HCT116 (cell line): ENCODE data around the gene COMMD10. TPM values are rescaled to one million over a fixed set of nuclear protein-coding genes. Genes with fewer than 3 reads are reported as not detected.

Experiments used
- ATAC-seq: fragments of 200-7000 bp; cut with Tn5 transposase; 2 replicates; pipeline ENCODE4 v1.9.1; 2020; ENCODE audit warnings: mild to moderate bottlenecking, moderate library complexity
- BruUV-seq: library from RNA; stranded (reverse); fragments of 400-500 nt; replicated peaks from 2 replicates; lab custom pipeline; 2021; lab: Mats Ljungman, UMichigan
- CTCF ChIA-PET: fragments of 300-600 bp; sonication (Branson Sonifier 250); formaldehyde crosslinking; loops from one replicate; lab custom pipeline; 2021; ENCODE audit warnings: antibody characterized with exemption; lab: Charles Lee
- POLR2A ChIA-PET: fragments of 300-600, 350-600 bp; sonication (Branson Sonifier 250); formaldehyde crosslinking; loops from one replicate; lab custom pipeline; 2021; ENCODE audit warnings: antibody characterized with exemption; lab: Charles Lee
- RAD21 ChIA-PET, 2 experiments: fragments of 300-600 bp; sonication (Branson Sonifier 250); formaldehyde crosslinking; loops; one replicate each; lab custom pipeline; 2023; ENCODE audit warnings: low total read pairs in 2 of 2; ENCODE audit not compliant: uncharacterized antibody in 2 of 2, unreplicated experiment in 2 of 2, low non-redundant PET in 1 of 2; lab: Charles Lee
- DNase-seq: peaks from one replicate; pipeline ENCODE4 v3.0.0-alpha.2; 2010; ENCODE audit warnings: low read depth, low spot score
- H2AFZ ChIP-seq: fragments of 200-600 bp; shearing (Covaris generic), sonication (generic); 2 replicates; pipeline ENCODE4 v1.6.1; 2017; ENCODE audit warnings: low read depth, mixed run types, mixed read lengths, antibody characterized with exemption, low read length; ENCODE audit not compliant: poor library complexity, severe bottlenecking
- H3K27ac ChIP-seq: 2 replicates; pipeline ENCODE4 v1.5.1; 2012; ENCODE audit warnings: low read depth, low read length
- H3K27me3 ChIP-seq: fragments of 200-600 bp; sonication (generic); 2 replicates; pipeline ENCODE4 v1.6.1; 2016; ENCODE audit warnings: mixed run types, low read length, mixed read lengths; ENCODE audit not compliant: insufficient read depth
- H3K36me3 ChIP-seq, 2 experiments: fragments of 200-500 bp in 1 of 2; fragments of 200-600 bp in 1 of 2; sonication (Bioruptor generic) in 1 of 2; sonication (generic) in 1 of 2; 2 replicates each; pipeline versions ENCODE4 v1.5.1 to v1.6.1; 2014 to 2016; ENCODE audit warnings: low read length in 2 of 2, inconsistent platforms in 1 of 2, mixed read lengths in 1 of 2, mixed run types in 1 of 2; ENCODE audit not compliant: insufficient read depth in 2 of 2, control insufficient read depth in 1 of 2
- H3K4me1 ChIP-seq, 2 experiments: fragments of 200-600 bp in 1 of 2; sonication (generic) in 1 of 2; 2 replicates each; pipeline versions ENCODE4 v1.5.1 to v1.6.1; 2012 to 2017; ENCODE audit warnings: low read length in 2 of 2, inconsistent platforms in 1 of 2, mild to moderate bottlenecking in 1 of 2, mixed read lengths in 1 of 2, mixed run types in 1 of 2, moderate library complexity in 1 of 2; ENCODE audit not compliant: insufficient read depth in 2 of 2, control insufficient read depth in 1 of 2
- H3K4me2 ChIP-seq: fragments of 200-600 bp; sonication (generic); 2 replicates; pipeline ENCODE4 v1.6.1; 2017; ENCODE audit warnings: mixed run types, low read length, mixed read lengths
- H3K4me3 ChIP-seq, 2 experiments: fragments of 200-600 bp in 1 of 2; sonication (generic) in 1 of 2; replicated peaks in 1 of 2; 2 replicates each; pipeline ENCODE4 v1.5.1; 2011 to 2016; ENCODE audit warnings: low read length in 2 of 2, control low read depth in 1 of 2, low read depth in 1 of 2, mild to moderate bottlenecking in 1 of 2, mixed read lengths in 1 of 2, mixed run types in 1 of 2
- H3K79me2 ChIP-seq: fragments of 200-600 bp; sonication (generic); 2 replicates; pipeline ENCODE4 v1.6.1; 2017; ENCODE audit warnings: mild to moderate bottlenecking, mixed run types, low read length, moderate library complexity, mixed read lengths; ENCODE audit not compliant: insufficient read depth
- H3K9ac ChIP-seq: fragments of 200-600 bp; sonication (generic); 2 replicates; pipeline ENCODE4 v1.6.1; 2016; ENCODE audit warnings: low read length, mixed read lengths
- H3K9me2 ChIP-seq: fragments of 200-600 bp; sonication (generic), shearing (Covaris generic); 2 replicates; pipeline ENCODE4 v1.6.1; 2017; ENCODE audit warnings: mixed run types, mild to moderate bottlenecking, moderate library complexity; ENCODE audit not compliant: insufficient read depth
- H3K9me3 ChIP-seq, 2 experiments: fragments of 200-500 bp in 1 of 2; fragments of 200-600 bp in 1 of 2; sonication (Bioruptor generic) in 1 of 2; sonication (generic) in 1 of 2; 2 replicates each; pipeline ENCODE4 v1.6.1; 2014 to 2017; ENCODE audit warnings: low read length in 2 of 2, mixed read lengths in 2 of 2, inconsistent platforms in 1 of 2, low read depth in 1 of 2, mild to moderate bottlenecking in 1 of 2, mixed run types in 1 of 2, moderate library complexity in 1 of 2; ENCODE audit not compliant: control insufficient read depth in 1 of 2, insufficient read depth in 1 of 2
- H4K20me1 ChIP-seq: fragments of 200-600 bp; sonication (generic), shearing (Covaris generic); 2 replicates; pipeline ENCODE4 v1.6.1; 2017; ENCODE audit warnings: mixed run types, mild to moderate bottlenecking, moderate library complexity; ENCODE audit not compliant: insufficient read depth
- ATF3 ChIP-seq: IDR thresholded peaks from 2 replicates; pipeline ENCODE4 v1.6.1; 2012
- CBX3 ChIP-seq: IDR thresholded peaks from 2 replicates; pipeline ENCODE4 v1.6.1; 2012; ENCODE audit warnings: low read depth
- ELF1 ChIP-seq: IDR thresholded peaks from 2 replicates; pipeline ENCODE4 v1.6.1; 2012; ENCODE audit warnings: low read depth, borderline replicate concordance
- FOSL1 ChIP-seq: IDR thresholded peaks from 2 replicates; pipeline ENCODE4 v1.6.1; 2012; ENCODE audit warnings: low read depth
- JUND ChIP-seq: IDR thresholded peaks from 2 replicates; pipeline ENCODE4 v1.6.1; 2012
- POLR2A ChIP-seq: IDR thresholded peaks from 2 replicates; pipeline ENCODE4 v1.7.0; 2011; ENCODE audit warnings: borderline replicate concordance; ENCODE audit not compliant: insufficient read depth, insufficient read length; ENCODE audit errors: extremely low read depth
- POLR2AphosphoS5 ChIP-seq: IDR thresholded peaks from 2 replicates; pipeline ENCODE4 v1.6.1; 2011; ENCODE audit warnings: mild to moderate bottlenecking, low read depth, low read length, moderate library complexity
- RAD21 ChIP-seq: IDR thresholded peaks from 2 replicates; pipeline ENCODE4 v1.6.1; 2012; ENCODE audit warnings: low read depth, mild to moderate bottlenecking
- SP1 ChIP-seq: IDR thresholded peaks from 2 replicates; pipeline ENCODE4 v1.6.1; 2012; ENCODE audit warnings: low read depth
- TCF7L2 ChIP-seq: IDR thresholded peaks from 2 replicates; pipeline ENCODE4 v1.7.0; 2011; ENCODE audit warnings: borderline replicate concordance, inconsistent platforms; ENCODE audit not compliant: insufficient read depth, insufficient read length; ENCODE audit errors: extremely low read depth
- ZFX ChIP-seq: fragments of 450-650 bp; IDR thresholded peaks from 2 replicates; pipeline ENCODE4 v1.6.1; 2017
- intact Hi-C: fragments of 100-400 bp; cut with micrococcal nuclease; formaldehyde crosslinking; loops from 2 replicates; pipeline ENCODE4 v1.10.0; 2022
- total RNA-seq: library from RNA; stranded (reverse); gene quantifications from one replicate; pipeline ENCODE4 v1.2.1, GENCODE V29; 2021; ENCODE audit not compliant: unreplicated experiment
- TF ChIP-seq, protein P1 (sequence below): IDR thresholded peaks from 2 replicates; pipeline ENCODE4 v1.6.1; 2012
- TF ChIP-seq, protein P2 (sequence below): IDR thresholded peaks from 2 replicates; pipeline ENCODE4 v1.6.1; 2012; ENCODE audit warnings: low read depth
- TF ChIP-seq, protein P3 (sequence below), 3 experiments: fragments of 200-600 bp in 1 of 3; sonication (generic) in 1 of 3; IDR thresholded peaks in 2 of 3; conservative IDR thresholded peaks in 1 of 3; 2 replicates each; pipeline ENCODE4 v1.5.1; 2012 to 2017; ENCODE audit warnings: low read depth in 2 of 3, low read length in 2 of 3, antibody characterized with exemption in 1 of 3, borderline replicate concordance in 1 of 3, control low read depth in 1 of 3, mild to moderate bottlenecking in 1 of 3, mixed read lengths in 1 of 3, mixed run types in 1 of 3, moderate library complexity in 1 of 3; ENCODE audit not compliant: insufficient read depth in 1 of 3
- TF ChIP-seq, protein P4 (sequence below): IDR thresholded peaks from 2 replicates; pipeline ENCODE4 v1.6.1; 2011; ENCODE audit warnings: mild to moderate bottlenecking, low read length, moderate library complexity; ENCODE audit not compliant: insufficient replicate concordance; ENCODE audit errors: extremely low read depth

The COMMD10 gene
- total RNA-seq, 1 experiment from 2014 or later: 35.3 TPM

DNA sequence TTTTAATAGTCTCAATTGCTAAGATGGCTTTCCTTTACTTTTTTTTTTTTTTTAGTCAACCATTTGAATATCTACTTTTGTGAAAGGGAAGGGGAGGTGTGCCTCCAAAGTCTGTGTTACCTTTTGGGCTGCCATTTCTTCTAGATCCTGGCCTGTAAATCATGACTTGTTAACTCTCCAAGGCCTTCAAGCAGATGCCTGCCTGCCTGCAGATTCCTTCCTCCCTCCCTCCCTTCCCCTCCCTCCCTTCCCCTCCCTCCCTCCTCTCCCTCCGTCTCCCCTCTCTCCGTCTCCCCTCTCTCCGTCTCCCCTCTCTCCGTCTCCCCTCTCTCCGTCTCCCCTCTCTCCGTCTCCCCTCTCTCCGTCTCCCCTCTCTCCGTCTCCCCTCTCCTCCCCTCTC is 73.1 kb downstream of the COMMD10 start:
- Histone ChIP-seq H3K27me3 (no peaks in the 10 kb centered on the region), H3K9me2 (no peaks in the 10 kb centered on the region), H3K9me3 (no peaks in the 10 kb centered on the region), H4K20me1 (no peaks in the 10 kb centered on the region), H3K4me3 (no peak overlapping the region), H3K79me2 (no peaks in the 10 kb centered on the region), H3K36me3 (no peaks in the 10 kb centered on the region), H3K27ac (no peak overlapping the region), H3K9ac (no peak overlapping the region), H3K4me2 (no peak overlapping the region), H3K4me1 (no peaks in the 10 kb centered on the region), H2AFZ (no peak overlapping the region)
- CTCF ChIA-PET: no interaction called here
- DNase-seq: no peak
- RAD21 ChIA-PET: no interaction called here
- no peak for ATAC-seq
- no TSS peak for BruUV-seq
- POLR2A ChIA-PET: no interaction called here
- no peak for TF ChIP-seq TCF7L2
- TF ChIP-seq CBX3: no peak
- TF ChIP-seq, protein P1, sequence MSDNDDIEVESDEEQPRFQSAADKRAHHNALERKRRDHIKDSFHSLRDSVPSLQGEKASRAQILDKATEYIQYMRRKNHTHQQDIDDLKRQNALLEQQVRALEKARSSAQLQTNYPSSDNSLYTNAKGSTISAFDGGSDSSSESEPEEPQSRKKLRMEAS: no peak
- TF ChIP-seq POLR2AphosphoS5: no peak
- no peak for TF ChIP-seq JUND
- TF ChIP-seq, protein P2, sequence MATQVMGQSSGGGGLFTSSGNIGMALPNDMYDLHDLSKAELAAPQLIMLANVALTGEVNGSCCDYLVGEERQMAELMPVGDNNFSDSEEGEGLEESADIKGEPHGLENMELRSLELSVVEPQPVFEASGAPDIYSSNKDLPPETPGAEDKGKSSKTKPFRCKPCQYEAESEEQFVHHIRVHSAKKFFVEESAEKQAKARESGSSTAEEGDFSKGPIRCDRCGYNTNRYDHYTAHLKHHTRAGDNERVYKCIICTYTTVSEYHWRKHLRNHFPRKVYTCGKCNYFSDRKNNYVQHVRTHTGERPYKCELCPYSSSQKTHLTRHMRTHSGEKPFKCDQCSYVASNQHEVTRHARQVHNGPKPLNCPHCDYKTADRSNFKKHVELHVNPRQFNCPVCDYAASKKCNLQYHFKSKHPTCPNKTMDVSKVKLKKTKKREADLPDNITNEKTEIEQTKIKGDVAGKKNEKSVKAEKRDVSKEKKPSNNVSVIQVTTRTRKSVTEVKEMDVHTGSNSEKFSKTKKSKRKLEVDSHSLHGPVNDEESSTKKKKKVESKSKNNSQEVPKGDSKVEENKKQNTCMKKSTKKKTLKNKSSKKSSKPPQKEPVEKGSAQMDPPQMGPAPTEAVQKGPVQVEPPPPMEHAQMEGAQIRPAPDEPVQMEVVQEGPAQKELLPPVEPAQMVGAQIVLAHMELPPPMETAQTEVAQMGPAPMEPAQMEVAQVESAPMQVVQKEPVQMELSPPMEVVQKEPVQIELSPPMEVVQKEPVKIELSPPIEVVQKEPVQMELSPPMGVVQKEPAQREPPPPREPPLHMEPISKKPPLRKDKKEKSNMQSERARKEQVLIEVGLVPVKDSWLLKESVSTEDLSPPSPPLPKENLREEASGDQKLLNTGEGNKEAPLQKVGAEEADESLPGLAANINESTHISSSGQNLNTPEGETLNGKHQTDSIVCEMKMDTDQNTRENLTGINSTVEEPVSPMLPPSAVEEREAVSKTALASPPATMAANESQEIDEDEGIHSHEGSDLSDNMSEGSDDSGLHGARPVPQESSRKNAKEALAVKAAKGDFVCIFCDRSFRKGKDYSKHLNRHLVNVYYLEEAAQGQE: no peak
- TF ChIP-seq, protein P3, sequence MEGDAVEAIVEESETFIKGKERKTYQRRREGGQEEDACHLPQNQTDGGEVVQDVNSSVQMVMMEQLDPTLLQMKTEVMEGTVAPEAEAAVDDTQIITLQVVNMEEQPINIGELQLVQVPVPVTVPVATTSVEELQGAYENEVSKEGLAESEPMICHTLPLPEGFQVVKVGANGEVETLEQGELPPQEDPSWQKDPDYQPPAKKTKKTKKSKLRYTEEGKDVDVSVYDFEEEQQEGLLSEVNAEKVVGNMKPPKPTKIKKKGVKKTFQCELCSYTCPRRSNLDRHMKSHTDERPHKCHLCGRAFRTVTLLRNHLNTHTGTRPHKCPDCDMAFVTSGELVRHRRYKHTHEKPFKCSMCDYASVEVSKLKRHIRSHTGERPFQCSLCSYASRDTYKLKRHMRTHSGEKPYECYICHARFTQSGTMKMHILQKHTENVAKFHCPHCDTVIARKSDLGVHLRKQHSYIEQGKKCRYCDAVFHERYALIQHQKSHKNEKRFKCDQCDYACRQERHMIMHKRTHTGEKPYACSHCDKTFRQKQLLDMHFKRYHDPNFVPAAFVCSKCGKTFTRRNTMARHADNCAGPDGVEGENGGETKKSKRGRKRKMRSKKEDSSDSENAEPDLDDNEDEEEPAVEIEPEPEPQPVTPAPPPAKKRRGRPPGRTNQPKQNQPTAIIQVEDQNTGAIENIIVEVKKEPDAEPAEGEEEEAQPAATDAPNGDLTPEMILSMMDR (IDR thresholded peaks at IDR 0.05 in 2 of 3, conservative IDR thresholded peaks at IDR 0.05 in 1 of 3; ENCODE audit: borderline replicate concordance in 1 of 3, insufficient read depth in 1 of 3, low read depth in 2 of 3, low read length in 2 of 3): no peak
- TF ChIP-seq ELF1: no peak
- TF ChIP-seq POLR2A: no peak
- no peak for TF ChIP-seq RAD21
- no peak for TF ChIP-seq ATF3
- no peak for TF ChIP-seq ZFX
- TF ChIP-seq, protein P4, sequence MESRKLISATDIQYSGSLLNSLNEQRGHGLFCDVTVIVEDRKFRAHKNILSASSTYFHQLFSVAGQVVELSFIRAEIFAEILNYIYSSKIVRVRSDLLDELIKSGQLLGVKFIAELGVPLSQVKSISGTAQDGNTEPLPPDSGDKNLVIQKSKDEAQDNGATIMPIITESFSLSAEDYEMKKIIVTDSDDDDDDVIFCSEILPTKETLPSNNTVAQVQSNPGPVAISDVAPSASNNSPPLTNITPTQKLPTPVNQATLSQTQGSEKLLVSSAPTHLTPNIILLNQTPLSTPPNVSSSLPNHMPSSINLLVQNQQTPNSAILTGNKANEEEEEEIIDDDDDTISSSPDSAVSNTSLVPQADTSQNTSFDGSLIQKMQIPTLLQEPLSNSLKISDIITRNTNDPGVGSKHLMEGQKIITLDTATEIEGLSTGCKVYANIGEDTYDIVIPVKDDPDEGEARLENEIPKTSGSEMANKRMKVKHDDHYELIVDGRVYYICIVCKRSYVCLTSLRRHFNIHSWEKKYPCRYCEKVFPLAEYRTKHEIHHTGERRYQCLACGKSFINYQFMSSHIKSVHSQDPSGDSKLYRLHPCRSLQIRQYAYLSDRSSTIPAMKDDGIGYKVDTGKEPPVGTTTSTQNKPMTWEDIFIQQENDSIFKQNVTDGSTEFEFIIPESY: no peak
- no peak for TF ChIP-seq SP1
- no peak for TF ChIP-seq FOSL1
- intact Hi-C loops: no loop called here
